HepG2 (cell line): ENCODE measurements around the gene HMMR. TPM values are rescaled to one million over a fixed set of nuclear protein-coding genes. Genes with fewer than 3 reads are reported as not detected.

Experiments used
- ATF5 ChIP-seq: sonication (generic); formaldehyde crosslinking; IDR thresholded peaks from 2 replicates; pipeline ENCODE4 v1.4.0; 2020; ENCODE audit warnings: mild to moderate bottlenecking, low read depth, missing genetic modification reagents
- GFI1 ChIP-seq: sonication (generic); formaldehyde crosslinking; IDR thresholded peaks from 2 replicates; pipeline ENCODE4 v1.5.0; 2020; ENCODE audit warnings: missing genetic modification reagents, mild to moderate bottlenecking, borderline replicate concordance
- KAT7 ChIP-seq: IDR thresholded peaks from 2 replicates; pipeline ENCODE4 v1.6.1; 2018; ENCODE audit warnings: borderline replicate concordance, missing compliant biosample characterization
- MBD4 ChIP-seq: IDR thresholded peaks from 2 replicates; pipeline ENCODE4 v1.6.1; 2012; ENCODE audit warnings: low read length, inconsistent platforms, borderline replicate concordance
- PCBP1 ChIP-seq: fragments of 200-400 bp; formaldehyde crosslinking; IDR thresholded peaks from 2 replicates; pipeline ENCODE4 v1.6.1; 2017; ENCODE audit warnings: mild to moderate bottlenecking, low read depth, low read length, borderline replicate concordance
- PRDM15 ChIP-seq: sonication (generic); formaldehyde crosslinking; IDR thresholded peaks from 2 replicates; pipeline ENCODE4 v1.4.0; 2020; ENCODE audit warnings: missing genetic modification reagents
- PTBP1 ChIP-seq: fragments of 200-400 bp; formaldehyde crosslinking; IDR thresholded peaks from 2 replicates; pipeline ENCODE4 v1.6.1; 2018; ENCODE audit warnings: low read length, low read depth; ENCODE audit not compliant: poor library complexity, severe bottlenecking
- RXRA ChIP-seq: sonication (generic); formaldehyde crosslinking; IDR thresholded peaks from 2 replicates; pipeline ENCODE4 v1.5.1; 2020; ENCODE audit warnings: missing genetic modification reagents
- SMC3 ChIP-seq: IDR thresholded peaks from 2 replicates; pipeline ENCODE4 v1.6.1; 2011; ENCODE audit warnings: low read length, improper control_type of control experiment
- SNAI1 ChIP-seq: sonication (generic); formaldehyde crosslinking; IDR thresholded peaks from 2 replicates; pipeline ENCODE4 v1.5.0; 2020; ENCODE audit warnings: mild to moderate bottlenecking, missing genetic modification reagents, borderline replicate concordance
- STAT5B ChIP-seq: sonication (generic); formaldehyde crosslinking; IDR thresholded peaks from 2 replicates; pipeline ENCODE4 v1.4.0; 2020; ENCODE audit warnings: missing genetic modification reagents
- TAF15 ChIP-seq: fragments of 200-400 bp; formaldehyde crosslinking; IDR thresholded peaks from one replicate; pipeline ENCODE4 v1.6.1; 2018; ENCODE audit warnings: mild to moderate bottlenecking, low read depth, low read length; ENCODE audit not compliant: poor library complexity, severe bottlenecking
- ZNF225 ChIP-seq: sonication (generic); formaldehyde crosslinking; IDR thresholded peaks from 2 replicates; pipeline ENCODE4 v1.4.0; 2020; ENCODE audit warnings: mild to moderate bottlenecking, missing genetic modification reagents
- ZNF430 ChIP-seq: sonication (generic); formaldehyde crosslinking; IDR thresholded peaks from 2 replicates; pipeline ENCODE4 v1.9.0; 2021; ENCODE audit warnings: mild to moderate bottlenecking, missing genetic modification reagents
- ZNF451 ChIP-seq: sonication (generic); formaldehyde crosslinking; IDR thresholded peaks from 2 replicates; pipeline ENCODE4 v1.5.0; 2020; ENCODE audit warnings: mild to moderate bottlenecking, missing genetic modification reagents
- ZNF530 ChIP-seq: sonication (generic); formaldehyde crosslinking; IDR thresholded peaks from 2 replicates; pipeline ENCODE4 v1.5.0; 2020; ENCODE audit warnings: low read depth, mild to moderate bottlenecking, missing genetic modification reagents
- ZNF615 ChIP-seq: sonication (generic); formaldehyde crosslinking; IDR thresholded peaks from 2 replicates; pipeline ENCODE4 v1.5.0; 2020; ENCODE audit warnings: mild to moderate bottlenecking, missing genetic modification reagents, borderline replicate concordance
- ZNF746 ChIP-seq: sonication (generic); formaldehyde crosslinking; IDR thresholded peaks from 2 replicates; pipeline ENCODE4 v1.8.0; 2022; ENCODE audit warnings: mild to moderate bottlenecking, missing genetic modification reagents
- ZNF776 ChIP-seq: sonication (generic); formaldehyde crosslinking; IDR thresholded peaks from 2 replicates; pipeline ENCODE4 v1.4.0; 2020; ENCODE audit warnings: mild to moderate bottlenecking, missing genetic modification reagents
- ZNF790 ChIP-seq: sonication (generic); formaldehyde crosslinking; IDR thresholded peaks from 2 replicates; pipeline ENCODE4 v1.8.0; 2022; ENCODE audit warnings: missing genetic modification reagents, mild to moderate bottlenecking, borderline replicate concordance
- polyA plus RNA-seq, 8 experiments: library from polyadenylated mRNA; depleted of rRNA in 3 of 8; stranded (reverse) in 7 of 8; unstranded in 1 of 8; fragments of >200 nt; fragmentation: Illumina TruSeq in 4 of 8; extraction: Trizol in 4 of 8; gene quantifications; 2 replicates each; pipeline versions ENCODE4 v1.2.1 to v1.2.3, GENCODE V29; 2011 to 2016; ENCODE audit warnings: low read depth in 4 of 8, missing spikeins in 1 of 8, mixed read lengths in 1 of 8; ENCODE audit not compliant: insufficient read depth in 1 of 8
- total RNA-seq, 5 experiments: library from RNA; depleted of rRNA; stranded (reverse); fragments of >200 nt; fragmentation: Illumina TruSeq; extraction: Trizol; gene quantifications; 2 replicates each; pipeline ENCODE4 v1.2.3, GENCODE V29; 2016; ENCODE audit warnings: low read depth in 1 of 5
- TF ChIP-seq, protein P1 (sequence below): sonication (generic); formaldehyde crosslinking; IDR thresholded peaks from 2 replicates; pipeline ENCODE4 v1.4.0; 2020; ENCODE audit warnings: missing genetic modification reagents, borderline replicate concordance
- TF ChIP-seq, protein P2 (sequence below): sonication (generic); formaldehyde crosslinking; IDR thresholded peaks from 2 replicates; pipeline ENCODE4 v1.4.0; 2020; ENCODE audit warnings: missing genetic modification reagents

Gene HMMR
- total and polyA plus RNA-seq, 2 of the 13 experiments (the other 11 are each of a cell fraction or from before 2014, with no cell fraction given) = 8.5 to 48.3 TPM

- TF ChIP-seq ATF5 (CRISPR knock-in tag) (no peak), ZNF451 (CRISPR knock-in tag) (no peak), MBD4 (no peak), ZNF430 (CRISPR knock-in tag) (0 out of 2 replicates have a peak, but pooled peaks have one; percentile 91), KAT7 (CRISPR knock-in tag) (peak; percentile 58; the same call in 1 of the 2 replicates), GFI1 (no peak), ZNF225 (CRISPR knock-in tag) (no peak), ZNF790 (no peak), ZNF615 (CRISPR knock-in tag) (no peak), ZNF746 (no peak), ZNF530 (no peak), SNAI1 (CRISPR knock-in tag) (no peak), RXRA (CRISPR knock-in tag) (peak; percentile 82), PTBP1 (no peak), STAT5B (no peak), PRDM15 (CRISPR knock-in tag) (peak; percentile 18; the same call in 1 of the 2 replicates), SMC3 (no peak), PCBP1 (0 out of 2 replicates have a peak, but pooled peaks have one; percentile 55), TAF15 (no peak), ZNF776 (CRISPR knock-in tag) (0 out of 2 replicates have a peak, but pooled peaks have one; percentile 62)
- TF ChIP-seq, protein P1, sequence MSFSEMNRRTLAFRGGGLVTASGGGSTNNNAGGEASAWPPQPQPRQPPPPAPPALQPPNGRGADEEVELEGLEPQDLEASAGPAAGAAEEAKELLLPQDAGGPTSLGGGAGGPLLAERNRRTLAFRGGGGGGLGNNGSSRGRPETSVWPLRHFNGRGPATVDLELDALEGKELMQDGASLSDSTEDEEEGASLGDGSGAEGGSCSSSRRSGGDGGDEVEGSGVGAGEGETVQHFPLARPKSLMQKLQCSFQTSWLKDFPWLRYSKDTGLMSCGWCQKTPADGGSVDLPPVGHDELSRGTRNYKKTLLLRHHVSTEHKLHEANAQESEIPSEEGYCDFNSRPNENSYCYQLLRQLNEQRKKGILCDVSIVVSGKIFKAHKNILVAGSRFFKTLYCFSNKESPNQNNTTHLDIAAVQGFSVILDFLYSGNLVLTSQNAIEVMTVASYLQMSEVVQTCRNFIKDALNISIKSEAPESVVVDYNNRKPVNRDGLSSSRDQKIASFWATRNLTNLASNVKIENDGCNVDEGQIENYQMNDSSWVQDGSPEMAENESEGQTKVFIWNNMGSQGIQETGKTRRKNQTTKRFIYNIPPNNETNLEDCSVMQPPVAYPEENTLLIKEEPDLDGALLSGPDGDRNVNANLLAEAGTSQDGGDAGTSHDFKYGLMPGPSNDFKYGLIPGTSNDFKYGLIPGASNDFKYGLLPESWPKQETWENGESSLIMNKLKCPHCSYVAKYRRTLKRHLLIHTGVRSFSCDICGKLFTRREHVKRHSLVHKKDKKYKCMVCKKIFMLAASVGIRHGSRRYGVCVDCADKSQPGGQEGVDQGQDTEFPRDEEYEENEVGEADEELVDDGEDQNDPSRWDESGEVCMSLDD (CRISPR knock-in tag) = no peak
- TF ChIP-seq, protein P2, sequence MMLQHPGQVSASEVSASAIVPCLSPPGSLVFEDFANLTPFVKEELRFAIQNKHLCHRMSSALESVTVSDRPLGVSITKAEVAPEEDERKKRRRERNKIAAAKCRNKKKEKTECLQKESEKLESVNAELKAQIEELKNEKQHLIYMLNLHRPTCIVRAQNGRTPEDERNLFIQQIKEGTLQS = 0 out of 2 replicates have a peak, but pooled peaks have one; percentile 23
Measured at GRCh38 chr5:163437309-163438182, 22.9 kb upstream of the HMMR start, which contains the start of gene CCNG1 (continued).
